ENCODE results near the gene FBN1.

DNA sequence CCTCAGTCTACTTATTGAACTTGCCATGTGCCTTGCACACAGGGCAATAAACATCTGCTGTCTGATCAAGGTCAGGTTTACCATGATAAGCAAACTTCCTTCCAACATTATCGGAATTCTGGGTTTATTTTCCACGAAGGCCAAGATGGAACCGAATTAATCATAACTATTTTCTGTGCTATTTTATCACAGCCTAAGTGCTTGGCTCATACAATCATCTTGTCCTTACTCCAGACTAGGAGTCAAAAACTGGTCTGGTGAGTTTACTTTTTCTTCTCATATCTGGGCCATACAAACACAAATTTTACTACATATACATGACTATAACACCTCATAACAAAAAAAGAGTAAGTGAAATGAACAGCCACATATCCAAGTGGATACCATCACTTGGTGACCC is 2.3 kb downstream of the FBN1 start:
- TF ChIP-seq CTCF (IDR thresholded peaks at IDR 0.05) (no peak), EZH2 (IDR thresholded peaks at IDR 0.05) (no peak)

Measured in neural progenitor cell (in vitro differentiated cells).